SK-N-SH treated with all-trans-retinoic acid at 6 μM for 48 hours (cell line): ENCODE results near the gene TDRD3.

Source experiments
- ARNTL ChIP-seq: fragments of 450-650 bp; formaldehyde crosslinking; IDR thresholded peaks from 2 replicates; pipeline ENCODE4 v1.5.0; 2020; ENCODE audit warnings: low read depth, mild to moderate bottlenecking, moderate library complexity, borderline replicate concordance
- GLIS3 ChIP-seq: fragments of 250-450 bp; sonication (Bioruptor Pico); IDR thresholded peaks from 2 replicates; pipeline ENCODE4 v1.5.0; 2020; ENCODE audit warnings: mild to moderate bottlenecking, moderate library complexity
- PPARA ChIP-seq: fragments of 250-450 bp; sonication (Bioruptor Pico); IDR thresholded peaks from 2 replicates; pipeline ENCODE4 v1.5.0; 2020; ENCODE audit warnings: mild to moderate bottlenecking, borderline replicate concordance
- TF ChIP-seq, protein P1 (sequence below): fragments of 250-450 bp; sonication (Bioruptor Pico); IDR thresholded peaks from 2 replicates; pipeline ENCODE4 v1.8.0; 2020; ENCODE audit warnings: mild to moderate bottlenecking, moderate library complexity, borderline replicate concordance

- TF ChIP-seq PPARA (CRISPR knock-in tag) (no peak), GLIS3 (CRISPR knock-in tag) (no peak), ARNTL (CRISPR knock-in tag) (no peak)
- TF ChIP-seq, protein P1, sequence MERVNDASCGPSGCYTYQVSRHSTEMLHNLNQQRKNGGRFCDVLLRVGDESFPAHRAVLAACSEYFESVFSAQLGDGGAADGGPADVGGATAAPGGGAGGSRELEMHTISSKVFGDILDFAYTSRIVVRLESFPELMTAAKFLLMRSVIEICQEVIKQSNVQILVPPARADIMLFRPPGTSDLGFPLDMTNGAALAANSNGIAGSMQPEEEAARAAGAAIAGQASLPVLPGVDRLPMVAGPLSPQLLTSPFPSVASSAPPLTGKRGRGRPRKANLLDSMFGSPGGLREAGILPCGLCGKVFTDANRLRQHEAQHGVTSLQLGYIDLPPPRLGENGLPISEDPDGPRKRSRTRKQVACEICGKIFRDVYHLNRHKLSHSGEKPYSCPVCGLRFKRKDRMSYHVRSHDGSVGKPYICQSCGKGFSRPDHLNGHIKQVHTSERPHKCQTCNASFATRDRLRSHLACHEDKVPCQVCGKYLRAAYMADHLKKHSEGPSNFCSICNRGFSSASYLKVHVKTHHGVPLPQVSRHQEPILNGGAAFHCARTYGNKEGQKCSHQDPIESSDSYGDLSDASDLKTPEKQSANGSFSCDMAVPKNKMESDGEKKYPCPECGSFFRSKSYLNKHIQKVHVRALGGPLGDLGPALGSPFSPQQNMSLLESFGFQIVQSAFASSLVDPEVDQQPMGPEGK (CRISPR knock-in tag) = no peak
These were observed 843 bp upstream of the TDRD3 start for GRCh38 chr13:60395971-60396782.
